Placental epithelial cell (primary cell): ENCODE measurements around the gene GMIP. TPM values are rescaled to one million over a fixed set of nuclear protein-coding genes. Genes with fewer than 3 reads are reported as not detected.

Experiments used
- total RNA-seq: library from RNA; depleted of rRNA; stranded (reverse); fragments of >200 nt; gene quantifications from 2 replicates; pipeline ENCODE4 v1.2.3, GENCODE V29; 2012

Gene GMIP, protein sequence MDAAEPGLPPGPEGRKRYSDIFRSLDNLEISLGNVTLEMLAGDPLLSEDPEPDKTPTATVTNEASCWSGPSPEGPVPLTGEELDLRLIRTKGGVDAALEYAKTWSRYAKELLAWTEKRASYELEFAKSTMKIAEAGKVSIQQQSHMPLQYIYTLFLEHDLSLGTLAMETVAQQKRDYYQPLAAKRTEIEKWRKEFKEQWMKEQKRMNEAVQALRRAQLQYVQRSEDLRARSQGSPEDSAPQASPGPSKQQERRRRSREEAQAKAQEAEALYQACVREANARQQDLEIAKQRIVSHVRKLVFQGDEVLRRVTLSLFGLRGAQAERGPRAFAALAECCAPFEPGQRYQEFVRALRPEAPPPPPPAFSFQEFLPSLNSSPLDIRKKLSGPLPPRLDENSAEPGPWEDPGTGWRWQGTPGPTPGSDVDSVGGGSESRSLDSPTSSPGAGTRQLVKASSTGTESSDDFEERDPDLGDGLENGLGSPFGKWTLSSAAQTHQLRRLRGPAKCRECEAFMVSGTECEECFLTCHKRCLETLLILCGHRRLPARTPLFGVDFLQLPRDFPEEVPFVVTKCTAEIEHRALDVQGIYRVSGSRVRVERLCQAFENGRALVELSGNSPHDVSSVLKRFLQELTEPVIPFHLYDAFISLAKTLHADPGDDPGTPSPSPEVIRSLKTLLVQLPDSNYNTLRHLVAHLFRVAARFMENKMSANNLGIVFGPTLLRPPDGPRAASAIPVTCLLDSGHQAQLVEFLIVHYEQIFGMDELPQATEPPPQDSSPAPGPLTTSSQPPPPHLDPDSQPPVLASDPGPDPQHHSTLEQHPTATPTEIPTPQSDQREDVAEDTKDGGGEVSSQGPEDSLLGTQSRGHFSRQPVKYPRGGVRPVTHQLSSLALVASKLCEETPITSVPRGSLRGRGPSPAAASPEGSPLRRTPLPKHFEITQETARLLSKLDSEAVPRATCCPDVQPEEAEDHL
- 9.0 and 10.5 TPM in 2 replicates for total RNA-seq

GRCh38 chr19:19643158-19644053, at the start of gene GMIP:
TSS of gene GMIP (minus strand) at chr19:19643657. CDS start at chr19:19643529, 128 bp downstream.

GRCh38 chr19:19668230-19669012, 25.0 kb upstream of the GMIP start, which contains the start of gene ZNF101:
TSS of gene ZNF101 (plus strand) at chr19:19668839. CDS start at chr19:19668964, 125 bp downstream.

DNA sequence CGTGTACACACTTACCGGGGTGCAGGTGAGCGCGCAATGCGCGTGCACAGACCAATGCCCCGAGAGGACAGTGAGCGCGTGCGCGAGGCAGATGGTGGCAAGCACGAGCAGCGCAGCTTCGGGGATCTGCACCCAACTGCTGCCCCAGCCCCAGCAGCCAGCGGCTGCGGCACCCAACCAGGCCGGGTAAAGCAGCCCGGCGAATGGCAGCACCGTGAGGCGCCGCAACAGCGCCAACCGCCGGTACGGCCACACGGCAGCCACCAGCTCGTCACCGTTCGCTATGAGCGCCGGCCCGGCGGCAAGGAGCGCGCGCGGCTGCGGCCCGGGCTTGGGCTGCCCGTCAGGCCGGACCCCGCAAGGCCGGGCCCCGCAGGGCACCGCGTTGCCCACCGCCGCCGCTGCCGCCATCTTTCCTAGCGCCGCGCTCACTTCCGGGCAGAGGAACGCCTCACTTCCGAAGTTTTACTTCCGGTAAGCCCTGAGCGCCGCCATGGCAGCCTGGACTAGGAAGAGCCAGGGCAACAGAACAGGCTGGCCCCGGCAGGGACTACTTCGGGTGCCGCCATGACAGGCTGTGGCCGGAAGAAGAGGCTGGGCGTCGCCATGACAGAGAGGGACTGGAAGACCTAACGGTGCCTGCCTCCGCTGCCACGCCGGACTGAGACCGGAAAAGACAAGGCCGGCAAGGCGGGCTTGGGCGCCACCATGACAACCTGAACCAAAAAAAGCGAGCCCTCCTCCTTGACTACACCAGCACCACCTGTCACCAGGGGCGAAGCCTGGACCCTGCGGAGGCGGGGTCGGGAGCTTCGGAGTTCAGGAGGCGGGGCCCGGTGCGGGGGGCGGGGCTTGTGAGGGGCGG, 20.0 kb upstream of the GMIP start, which contains the start of gene ATP13A1:
TSS of gene ATP13A1 (minus strand) at position 421 of the 865 bp plus-strand sequence. CDS start at position 411, 10 bp downstream.

GRCh38 chr19:19627621-19628500, 15.6 kb downstream of the GMIP start, which contains the start of gene LPAR2:
TSS of gene LPAR2 (minus strand) at chr19:19628220. CDS start at chr19:19627275, 945 bp downstream.

DNA sequence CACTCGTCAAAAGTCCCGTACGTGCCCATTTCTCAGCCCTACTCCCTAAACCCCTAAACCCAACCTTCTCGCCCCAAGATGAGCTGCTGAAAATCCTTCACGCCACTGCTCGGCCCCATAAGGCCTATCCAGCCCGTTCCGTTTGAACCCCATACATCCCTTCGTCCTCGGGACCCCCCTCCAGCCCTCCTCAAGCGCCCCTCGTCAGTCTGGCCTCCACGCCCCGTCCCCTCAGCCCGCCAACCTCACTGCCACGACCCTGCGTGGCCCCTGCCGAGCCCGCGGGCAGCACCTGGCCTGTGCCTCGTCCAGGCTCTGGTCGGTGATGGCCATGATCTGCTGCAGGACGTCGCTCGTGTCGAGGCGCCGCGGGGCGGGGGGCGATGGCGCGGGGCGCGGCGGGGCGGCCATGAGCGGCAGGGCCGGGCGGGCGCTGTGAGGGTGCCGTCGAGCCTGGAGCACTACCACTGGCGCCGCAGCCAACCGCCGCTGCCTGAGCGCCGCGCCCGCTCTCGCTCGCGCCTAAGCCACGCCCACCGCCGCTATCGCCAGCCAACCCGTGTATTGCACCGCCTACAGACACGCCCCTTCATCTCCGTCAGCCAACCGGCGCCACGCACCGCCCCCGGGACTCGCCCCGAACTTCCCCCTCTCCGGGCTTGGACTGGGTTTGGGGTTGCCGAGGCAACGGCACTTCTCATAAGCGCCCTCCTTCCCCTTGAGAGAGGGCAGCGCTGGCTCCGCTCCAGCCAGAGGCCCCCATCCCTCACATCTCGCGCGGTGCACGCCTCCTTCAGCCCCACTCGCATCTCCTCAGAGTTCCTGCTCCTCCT, 25.0 kb downstream of the GMIP start, which contains the start of gene PBX4:
TSS of gene PBX4 (minus strand) at position 469 of the 833 bp plus-strand sequence. CDS start at position 411, 58 bp downstream.

Other genes with a start within 250 kb of the GMIP start
- 55.0 and 69.0 TPM in 2 replicates for gene GATAD2A, start 238.0 kb downstream of the GMIP start, total RNA-seq
- gene TSSK6, start 128.1 kb downstream of the GMIP start, total RNA-seq: 1.1 and 3.1 TPM in 2 replicates
- 91.1 and 168 TPM in 2 replicates for gene NDUFA13, start 127.4 kb downstream of the GMIP start, total RNA-seq
- gene YJEFN3, start 114.7 kb downstream of the GMIP start, total RNA-seq: 0.39 and 0.76 TPM in 2 replicates
- gene CILP2, start 105.4 kb downstream of the GMIP start, total RNA-seq: 0.33 and 1.2 TPM in 2 replicates
- 2.0 and 5.5 TPM in 2 replicates for gene PBX4, start 25.0 kb downstream of the GMIP start, total RNA-seq
- gene LPAR2, start 15.4 kb downstream of the GMIP start, total RNA-seq: 21.4 and 23.2 TPM in 2 replicates
- gene ATP13A1, start 20.0 kb upstream of the GMIP start, total RNA-seq: 42.4 and 106 TPM in 2 replicates
- gene ZNF101, start 25.2 kb upstream of the GMIP start, total RNA-seq: 4.7 and 4.8 TPM in 2 replicates
- 3.7 and 6.3 TPM in 2 replicates for gene ZNF14, start 89.5 kb upstream of the GMIP start, total RNA-seq
- gene ZNF506, start 178.1 kb upstream of the GMIP start, total RNA-seq: 22.4 and 23.3 TPM in 2 replicates
- 5.9 and 9.8 TPM in 2 replicates for gene ZNF253, start 222.2 kb upstream of the GMIP start, total RNA-seq